B cell (primary cell): ENCODE results near the gene RCAN1. TPM values are rescaled to one million over a fixed set of nuclear protein-coding genes. Genes with fewer than 3 reads are reported as not detected.

Source experiments
- ATAC-seq: fragments of 200-7000 bp; cut with Tn5 transposase; one replicate; pipeline ENCODE4 v1.10.0; 2021; ENCODE audit warnings: low read depth, mild to moderate bottlenecking, moderate number of reproducible peaks, moderate library complexity
- CTCF ChIA-PET: fragments of 350-600 bp; sonication (Branson Sonifier 250); formaldehyde crosslinking; loops from one replicate; lab custom pipeline; 2021; ENCODE audit warnings: antibody characterized with exemption, inconsistent platforms; lab: Charles Lee
- POLR2A ChIA-PET: fragments of 350-600 bp; sonication (Branson Sonifier 250); formaldehyde crosslinking; loops from one replicate; lab custom pipeline; 2021; ENCODE audit warnings: antibody characterized with exemption; lab: Charles Lee
- DNase-seq: peaks from one replicate; pipeline ENCODE4 v3.0.0; 2013
- H2AFZ ChIP-seq: 2 replicates; pipeline ENCODE4 v1.6.1; 2012; ENCODE audit warnings: mild to moderate bottlenecking, low read depth, low read length; ENCODE audit not compliant: insufficient read depth, poor library complexity, severe bottlenecking
- H3K27ac ChIP-seq, 2 donors: 1 replicate in 1 of 2; 2 replicates in 1 of 2; pipeline ENCODE4 v1.5.1; 2012 to 2013; ENCODE audit warnings: low read length in 2 of 2, mild to moderate bottlenecking in 2 of 2, moderate library complexity in 1 of 2
- H3K27me3 ChIP-seq, 4 experiments: fragments of 200-600 bp in 1 of 4; sonication (generic) in 1 of 4; replicated peaks in 1 of 4; 1 replicate in 2 of 4; 2 replicates in 2 of 4; pipeline versions ENCODE4 v1.6.1 to v1.7.0; 2013 to 2016; ENCODE audit warnings: low read length in 3 of 4, mild to moderate bottlenecking in 2 of 4, mixed read lengths in 1 of 4, moderate library complexity in 1 of 4; ENCODE audit not compliant: insufficient read depth in 4 of 4, control insufficient read depth in 3 of 4; ENCODE audit errors: control extremely low read depth in 1 of 4
- H3K36me3 ChIP-seq, 2 experiments: replicated peaks in 1 of 2; 1 replicate in 1 of 2; 2 replicates in 1 of 2; pipeline versions ENCODE4 v1.6.1 to v1.7.1; 2013; ENCODE audit warnings: low read length in 1 of 2; ENCODE audit not compliant: insufficient read depth in 2 of 2, control insufficient read depth in 1 of 2; ENCODE audit errors: control extremely low read depth in 1 of 2, extremely low read depth in 1 of 2
- H3K4me1 ChIP-seq, 2 donors: fragments of 200-600 bp in 1 of 2; sonication (generic) in 1 of 2; 1 replicate in 1 of 2; 2 replicates in 1 of 2; pipeline versions ENCODE4 v1.5.1 to v1.6.1; 2013 to 2017; ENCODE audit warnings: low read length in 2 of 2; ENCODE audit not compliant: control insufficient read depth in 2 of 2, insufficient read depth in 2 of 2
- H3K4me2 ChIP-seq: replicated peaks from 2 replicates; pipeline ENCODE3; 2012; ENCODE audit warnings: mild to moderate bottlenecking, low read depth, low read length; ENCODE audit not compliant: poor library complexity, severe bottlenecking
- H3K4me3 ChIP-seq, 5 experiments: fragments of 200-600 bp in 1 of 5; sonication (generic) in 1 of 5; 1 replicate in 3 of 5; 2 replicates in 2 of 5; pipeline versions ENCODE4 v1.5.1 to v1.7.0; 2011 to 2016; ENCODE audit warnings: low read length in 4 of 5, mild to moderate bottlenecking in 4 of 5, low read depth in 2 of 5, control low read depth in 1 of 5, moderate library complexity in 1 of 5; ENCODE audit not compliant: insufficient read depth in 1 of 5; ENCODE audit errors: control extremely low read depth in 1 of 5, extremely low read depth in 1 of 5
- H3K79me2 ChIP-seq: fragments of 200-600 bp; sonication (generic); one replicate; pipeline ENCODE4 v1.6.0; 2016; ENCODE audit warnings: low read length; ENCODE audit not compliant: control insufficient read depth, insufficient read depth
- H3K9ac ChIP-seq: fragments of 200-600 bp; sonication (generic); 2 replicates; pipeline ENCODE4 v1.6.1; 2017; ENCODE audit warnings: mild to moderate bottlenecking, low read length, moderate library complexity
- H3K9me3 ChIP-seq, 3 donors: one replicate each; pipeline versions ENCODE4 v1.6.1 to v1.7.1; 2013; ENCODE audit warnings: low read length in 2 of 3; ENCODE audit not compliant: control insufficient read depth in 2 of 3, insufficient read depth in 1 of 3; ENCODE audit errors: control extremely low read depth in 1 of 3
- H4K20me1 ChIP-seq: 2 replicates; pipeline ENCODE4 v1.6.0; 2012; ENCODE audit warnings: mild to moderate bottlenecking, low read length; ENCODE audit not compliant: insufficient read depth, control insufficient read depth, poor library complexity, severe bottlenecking
- H3K27ac Mint-ChIP-seq: one replicate; pipeline ENCODE4 v1.8.0; 2021; ENCODE audit warnings: mixed read lengths
- H3K27me3 Mint-ChIP-seq: one replicate; pipeline ENCODE4 v1.8.0; 2021; ENCODE audit warnings: mixed read lengths
- H3K4me1 Mint-ChIP-seq: one replicate; pipeline ENCODE4 v1.8.0; 2021; ENCODE audit warnings: mixed read lengths
- H3K4me3 Mint-ChIP-seq: one replicate; pipeline ENCODE4 v1.8.0; 2021; ENCODE audit warnings: mixed read lengths
- H3K9me3 Mint-ChIP-seq: one replicate; pipeline ENCODE4 v1.8.0; 2022; ENCODE audit warnings: mixed read lengths; ENCODE audit not compliant: insufficient read depth
- EZH2 ChIP-seq: IDR thresholded peaks from 2 replicates; pipeline ENCODE4 v1.6.1; 2012; ENCODE audit warnings: borderline replicate concordance, low read depth, mild to moderate bottlenecking, moderate library complexity, low read length; ENCODE audit not compliant: insufficient read depth, poor library complexity, severe bottlenecking
- WGBS: methylation state at CpG from one replicate; pipeline ENCODE4 v1.1.5; 2013; ENCODE audit warnings: missing lambda C conversion rate; ENCODE audit not compliant: insufficient coverage; 5-methylcytosine and 5-hydroxymethylcytosine counted together
- intact Hi-C: fragments of 100-400 bp; cut with micrococcal nuclease; formaldehyde crosslinking; loops from one replicate; pipeline ENCODE4 v1.10.0; 2022
- polyA plus RNA-seq: library from polyadenylated mRNA; depleted of rRNA; stranded (reverse); fragments of >200 nt; gene quantifications from 2 replicates; pipeline ENCODE4 v1.2.3, GENCODE V29; 2012
- total RNA-seq, 2 donors: library from RNA; stranded (reverse); fragments of 120-200 nt in 1 of 2; gene quantifications; 1 replicate in 1 of 2; 2 replicates in 1 of 2; pipeline versions ENCODE4 v1.2.3 to v1.2.4, GENCODE V29; 2013 to 2022
- TF ChIP-seq, protein P1 (sequence below): fragments of 200-600 bp; IDR thresholded peaks from one replicate; pipeline ENCODE4 v1.8.0; 2022; ENCODE audit warnings: antibody characterized with exemption, mild to moderate bottlenecking

The RCAN1 gene
- total and polyA plus RNA-seq, 2 donors (not counting 1 experiment from before 2014, with no cell fraction given), result 0.97 to 4.4 TPM

DNA sequence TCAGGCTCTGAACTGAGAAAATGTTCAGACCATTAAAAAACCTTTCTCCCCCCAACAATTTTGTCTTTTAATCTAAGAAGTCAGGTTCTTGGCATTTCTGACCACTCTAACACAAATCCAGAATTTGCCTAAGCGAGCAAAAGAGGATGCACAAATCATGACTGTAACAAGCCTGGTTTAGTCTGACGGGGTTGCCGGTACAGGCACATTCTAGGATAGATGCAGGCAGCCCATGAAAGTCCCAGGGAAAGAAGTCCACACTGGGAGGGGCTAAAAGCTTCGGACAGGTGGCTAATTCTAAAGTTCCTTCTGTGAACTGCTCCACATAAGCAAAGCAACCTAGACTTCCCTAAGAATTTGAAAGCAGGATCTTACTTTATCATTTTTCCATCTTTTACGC, 54.9 kb downstream of the RCAN1 start:
- Histone ChIP-seq H3K4me3 (no peak overlapping the region), H3K27ac (no peak overlapping the region), H2AFZ (no peak overlapping the region), H3K27me3 (no peaks in the 10 kb centered on the region), H4K20me1 (no peaks in the 10 kb centered on the region), H3K4me1 (peaks cover 0 to 3% of the 10 kb centered on the region in 2 donors), H3K79me2 (no peaks in the 10 kb centered on the region), H3K4me2 (no peak overlapping the region), H3K9me3 (peaks cover 0 to 11% (median 4%) of the 10 kb centered on the region in 3 donors), H3K9ac (no peak overlapping the region), H3K36me3 (no peaks in the 10 kb centered on the region)
- Mint-ChIP-seq H3K27ac (no peak overlapping the region), H3K9me3 (peaks cover 2% of the 10 kb centered on the region), H3K4me1 (peaks cover 8% of the 10 kb centered on the region), H3K27me3 (peaks cover 4% of the 10 kb centered on the region), H3K4me3 (no peak overlapping the region)
- ChIA-PET CTCF (no interaction called here), POLR2A (no interaction called here)
- intact Hi-C loops, result no loop called here
- 88% methylated on average over 4 of the region's 5 CpGs for WGBS
- DNase-seq (no peak), ATAC-seq (no peak)
- TF ChIP-seq, protein P1, sequence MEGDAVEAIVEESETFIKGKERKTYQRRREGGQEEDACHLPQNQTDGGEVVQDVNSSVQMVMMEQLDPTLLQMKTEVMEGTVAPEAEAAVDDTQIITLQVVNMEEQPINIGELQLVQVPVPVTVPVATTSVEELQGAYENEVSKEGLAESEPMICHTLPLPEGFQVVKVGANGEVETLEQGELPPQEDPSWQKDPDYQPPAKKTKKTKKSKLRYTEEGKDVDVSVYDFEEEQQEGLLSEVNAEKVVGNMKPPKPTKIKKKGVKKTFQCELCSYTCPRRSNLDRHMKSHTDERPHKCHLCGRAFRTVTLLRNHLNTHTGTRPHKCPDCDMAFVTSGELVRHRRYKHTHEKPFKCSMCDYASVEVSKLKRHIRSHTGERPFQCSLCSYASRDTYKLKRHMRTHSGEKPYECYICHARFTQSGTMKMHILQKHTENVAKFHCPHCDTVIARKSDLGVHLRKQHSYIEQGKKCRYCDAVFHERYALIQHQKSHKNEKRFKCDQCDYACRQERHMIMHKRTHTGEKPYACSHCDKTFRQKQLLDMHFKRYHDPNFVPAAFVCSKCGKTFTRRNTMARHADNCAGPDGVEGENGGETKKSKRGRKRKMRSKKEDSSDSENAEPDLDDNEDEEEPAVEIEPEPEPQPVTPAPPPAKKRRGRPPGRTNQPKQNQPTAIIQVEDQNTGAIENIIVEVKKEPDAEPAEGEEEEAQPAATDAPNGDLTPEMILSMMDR, result no peak
- no peak for TF ChIP-seq EZH2

DNA sequence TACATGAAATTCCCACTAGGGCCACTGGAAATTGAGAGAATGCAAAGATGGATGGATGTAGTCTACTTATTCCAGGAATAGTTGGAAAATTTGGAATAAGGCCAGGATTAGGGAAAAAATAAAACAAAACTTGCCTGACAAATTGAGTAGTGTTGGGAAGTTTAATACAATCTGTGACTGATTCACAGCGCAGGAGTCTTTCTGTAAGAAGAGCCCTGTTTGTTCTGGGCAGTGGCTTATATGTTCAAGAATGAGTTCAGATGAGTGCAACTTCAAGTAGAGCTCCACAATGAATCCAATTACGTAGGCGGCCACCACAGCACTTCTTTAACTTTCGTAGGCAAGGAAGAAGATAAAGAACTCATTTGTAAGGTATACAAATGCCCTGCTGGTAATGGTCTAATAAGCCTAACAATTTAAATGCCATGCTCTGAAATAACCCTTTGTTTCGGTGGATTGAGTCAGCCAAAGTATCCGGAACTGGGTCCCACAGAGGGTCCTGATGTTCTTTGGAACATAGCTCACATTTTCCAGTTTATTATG, 55.8 kb downstream of the RCAN1 start:
- 94% methylated on average over 6 of the region's 6 CpGs for WGBS

More for the DNA sequence above, 55.8 kb downstream of the RCAN1 start:
- TF ChIP-seq, protein P1, result no peak
- no peak for TF ChIP-seq EZH2
- Histone ChIP-seq H3K4me1 (no peaks in the 10 kb centered on the region), H3K79me2 (no peaks in the 10 kb centered on the region), H3K4me2 (no peak overlapping the region), H3K9me3 (peaks cover 0 to 11% (median 6%) of the 10 kb centered on the region in 3 donors), H3K27ac (no peak overlapping the region), H3K4me3 (no peak overlapping the region), H3K9ac (no peak overlapping the region), H4K20me1 (no peaks in the 10 kb centered on the region), H3K27me3 (no peaks in the 10 kb centered on the region), H2AFZ (no peak overlapping the region), H3K36me3 (no peaks in the 10 kb centered on the region)
- ChIA-PET CTCF (no interaction called here), POLR2A (no interaction called here)
- ATAC-seq (no peak), DNase-seq (no peak)
- H3K9me3 Mint-ChIP-seq, result peaks cover 2% of the 10 kb centered on the region
- H3K27ac Mint-ChIP-seq, result no peak overlapping the region
- H3K27me3 Mint-ChIP-seq, result peaks cover 4% of the 10 kb centered on the region
- H3K4me1 Mint-ChIP-seq, result peaks cover 3% of the 10 kb centered on the region
- intact Hi-C loops, result no loop called here
- H3K4me3 Mint-ChIP-seq, result no peak overlapping the region
